Esophagus muscularis mucosa (tissue), 3 donors: ENCODE data around the gene ZNF445.

Source experiments
- POLR2A ChIP-seq: fragments of 450-650 bp; IDR thresholded peaks from one replicate; pipeline ENCODE4 v1.6.1; 2017; ENCODE audit warnings: antibody characterized with exemption, moderate library complexity, mild to moderate bottlenecking, low read depth
- POLR2AphosphoS5 ChIP-seq, 2 donors: sonication (generic); formaldehyde crosslinking; IDR thresholded peaks; one replicate each; pipeline ENCODE4 v1.6.1; 2017; ENCODE audit warnings: antibody characterized with exemption in 2 of 2
- TF ChIP-seq, protein P1 (sequence below), 3 experiments: fragments of 200-600 bp in 2 of 3; fragments of 450-650 bp in 1 of 3; sonication (generic) in 2 of 3; IDR thresholded peaks; one replicate each; pipeline ENCODE4 v1.5.1; 2017 to 2019; ENCODE audit warnings: antibody characterized with exemption in 3 of 3, mild to moderate bottlenecking in 2 of 3, moderate library complexity in 1 of 3

DNA sequence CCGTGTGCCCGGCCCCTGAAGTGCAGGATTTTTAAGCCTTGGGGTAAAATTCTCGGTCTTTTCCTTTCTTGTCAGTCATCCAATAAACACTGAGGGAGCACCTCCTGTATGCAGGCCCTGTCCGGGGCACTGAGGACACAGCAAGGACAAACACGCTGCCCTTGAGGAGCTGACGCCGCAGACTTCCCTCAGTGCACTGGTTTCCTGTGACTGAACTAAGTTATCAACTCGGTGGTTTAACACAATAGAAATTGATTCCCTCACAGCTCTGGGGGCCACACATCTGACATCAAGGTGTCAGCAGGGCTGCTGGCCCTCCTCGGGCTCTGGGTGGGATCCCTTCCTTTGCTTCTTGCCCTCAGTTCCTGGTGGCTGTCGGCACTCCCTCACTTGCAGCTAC lies 65.1 kb downstream of the ZNF445 start:
- TF ChIP-seq, protein P1, sequence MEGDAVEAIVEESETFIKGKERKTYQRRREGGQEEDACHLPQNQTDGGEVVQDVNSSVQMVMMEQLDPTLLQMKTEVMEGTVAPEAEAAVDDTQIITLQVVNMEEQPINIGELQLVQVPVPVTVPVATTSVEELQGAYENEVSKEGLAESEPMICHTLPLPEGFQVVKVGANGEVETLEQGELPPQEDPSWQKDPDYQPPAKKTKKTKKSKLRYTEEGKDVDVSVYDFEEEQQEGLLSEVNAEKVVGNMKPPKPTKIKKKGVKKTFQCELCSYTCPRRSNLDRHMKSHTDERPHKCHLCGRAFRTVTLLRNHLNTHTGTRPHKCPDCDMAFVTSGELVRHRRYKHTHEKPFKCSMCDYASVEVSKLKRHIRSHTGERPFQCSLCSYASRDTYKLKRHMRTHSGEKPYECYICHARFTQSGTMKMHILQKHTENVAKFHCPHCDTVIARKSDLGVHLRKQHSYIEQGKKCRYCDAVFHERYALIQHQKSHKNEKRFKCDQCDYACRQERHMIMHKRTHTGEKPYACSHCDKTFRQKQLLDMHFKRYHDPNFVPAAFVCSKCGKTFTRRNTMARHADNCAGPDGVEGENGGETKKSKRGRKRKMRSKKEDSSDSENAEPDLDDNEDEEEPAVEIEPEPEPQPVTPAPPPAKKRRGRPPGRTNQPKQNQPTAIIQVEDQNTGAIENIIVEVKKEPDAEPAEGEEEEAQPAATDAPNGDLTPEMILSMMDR (IDR thresholded peaks at IDR 0.05), result no peak
- TF ChIP-seq POLR2A (no peak), POLR2AphosphoS5 (IDR thresholded peaks at IDR 0.05) (no peak)
